HG03045 (cell line): ENCODE data around the gene GOLGA8R.
"Not testable (repeated sequence)": the region's sequence is repeated elsewhere in the genome, so short reads cannot be mapped to it uniquely, and the experiment has no call there.

ENCODE experiments used
- ATAC-seq: cut with Tn5 transposase; IDR thresholded peaks from one replicate; pipeline ENCODE4 v1.9.1; 2021; ENCODE audit warnings: mild to moderate bottlenecking, moderate library complexity; ENCODE audit not compliant: unreplicated experiment

GOLGA8R gene, protein sequence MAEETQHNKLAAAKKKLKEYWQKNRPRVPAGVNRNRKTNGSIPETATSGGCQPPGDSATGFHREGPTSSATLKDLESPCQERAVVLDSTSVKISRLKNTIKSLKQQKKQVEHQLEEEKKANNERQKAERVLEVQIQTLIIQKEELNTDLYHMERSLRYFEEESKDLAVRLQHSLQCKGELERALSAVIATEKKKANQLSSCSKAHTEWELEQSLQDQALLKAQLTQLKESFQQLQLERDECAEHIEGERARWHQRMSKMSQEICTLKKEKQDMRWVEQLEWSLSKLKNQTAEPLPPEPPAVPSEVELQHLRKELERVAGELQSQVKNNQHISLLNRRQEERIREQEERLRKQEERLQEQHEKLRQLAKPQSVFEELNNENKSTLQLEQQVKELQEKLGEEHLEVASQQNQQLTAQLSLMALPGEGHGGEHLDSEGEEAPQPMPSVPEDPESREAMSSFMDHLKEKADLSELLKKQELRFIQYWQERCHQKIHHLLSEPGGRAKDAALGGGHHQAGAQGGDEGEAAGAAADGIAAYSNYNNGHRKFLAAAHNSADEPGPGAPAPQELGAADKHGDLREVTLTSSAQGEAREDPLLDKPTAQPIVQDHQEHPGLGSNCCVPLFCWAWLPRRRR

DNA sequence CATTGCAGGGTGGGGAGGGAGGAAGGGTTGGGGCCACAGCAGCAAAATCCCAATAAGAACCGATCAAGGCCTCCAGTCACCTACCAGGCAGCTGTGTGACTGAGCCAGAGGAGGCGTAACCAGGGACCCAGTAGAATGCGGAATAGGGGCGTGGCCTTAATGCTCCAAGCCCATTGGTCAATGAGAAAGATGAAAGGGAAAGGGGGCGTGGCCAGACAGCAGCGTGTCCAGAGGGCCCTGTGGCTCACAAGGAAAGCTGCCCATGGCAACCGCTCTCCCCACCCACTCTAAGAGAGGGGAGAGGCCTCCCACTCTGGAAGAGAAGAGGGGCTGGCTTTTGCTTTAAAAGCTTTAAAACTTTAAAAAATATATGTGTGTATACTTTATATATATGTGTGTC is at the start of gene GOLGA8R:
TSS of gene GOLGA8R (minus strand) at position 101 of the 400 bp plus-strand sequence. CDS start at position 3, 98 bp downstream.
- ATAC-seq = not testable (repeated sequence)

DNA sequence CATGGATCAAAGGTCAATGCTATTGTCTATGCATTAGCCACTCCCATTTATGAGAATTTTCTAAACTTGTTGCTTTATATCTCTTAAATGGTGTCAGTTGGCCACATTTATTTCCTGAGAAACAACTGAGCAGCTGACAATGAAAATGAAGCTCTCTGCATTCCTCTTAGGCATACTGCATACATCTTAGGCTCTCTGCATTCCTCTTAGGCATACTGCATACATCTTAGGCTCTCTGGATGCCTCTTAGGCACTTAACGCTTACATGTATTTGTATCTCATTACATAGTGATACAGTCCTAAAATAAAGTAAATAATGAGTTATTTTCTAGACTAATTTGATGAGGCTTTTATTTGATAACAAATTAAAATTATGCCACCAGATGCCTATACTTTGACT is 49.8 kb upstream of the GOLGA8R start:
- ATAC-seq = not testable (repeated sequence)

DNA sequence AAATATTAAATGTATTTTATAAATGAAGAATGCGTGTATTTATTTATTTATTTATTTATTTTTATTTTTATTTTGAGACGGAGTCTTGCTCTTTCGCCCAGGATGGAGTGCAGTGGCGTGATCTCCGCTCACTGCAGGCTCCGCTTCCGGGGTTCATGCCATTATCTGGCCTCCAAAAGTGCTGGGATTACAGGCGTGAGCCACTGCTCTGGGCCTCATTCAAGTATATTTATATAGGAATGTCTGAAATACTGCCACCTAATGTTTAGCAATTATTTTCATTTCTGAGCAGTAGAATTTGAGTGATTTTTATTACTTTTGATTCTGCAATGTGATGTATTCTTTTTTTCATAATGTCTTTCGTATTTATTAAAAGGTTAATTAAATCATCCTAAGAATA is 48.1 kb upstream of the GOLGA8R start:
- not testable (repeated sequence) for ATAC-seq

DNA sequence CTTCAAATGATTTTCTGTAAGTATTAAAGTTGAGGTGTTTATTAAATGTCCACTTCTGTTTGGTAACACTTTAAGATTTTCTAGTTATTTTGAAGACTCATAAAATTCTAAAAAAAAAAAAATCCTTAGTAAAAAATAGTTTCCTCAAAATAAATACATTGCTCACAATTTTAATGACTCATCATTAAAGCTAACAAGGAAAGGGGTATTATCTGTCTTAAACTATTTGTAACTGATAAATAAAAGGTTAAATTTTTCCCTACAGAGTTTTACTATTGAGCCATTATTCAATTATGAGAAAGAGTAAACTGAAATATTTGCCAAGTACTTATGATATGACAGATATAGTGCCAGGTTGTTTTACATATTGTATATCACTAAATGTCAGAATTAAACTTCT is 38.6 kb upstream of the GOLGA8R start:
- ATAC-seq = not testable (repeated sequence)

DNA sequence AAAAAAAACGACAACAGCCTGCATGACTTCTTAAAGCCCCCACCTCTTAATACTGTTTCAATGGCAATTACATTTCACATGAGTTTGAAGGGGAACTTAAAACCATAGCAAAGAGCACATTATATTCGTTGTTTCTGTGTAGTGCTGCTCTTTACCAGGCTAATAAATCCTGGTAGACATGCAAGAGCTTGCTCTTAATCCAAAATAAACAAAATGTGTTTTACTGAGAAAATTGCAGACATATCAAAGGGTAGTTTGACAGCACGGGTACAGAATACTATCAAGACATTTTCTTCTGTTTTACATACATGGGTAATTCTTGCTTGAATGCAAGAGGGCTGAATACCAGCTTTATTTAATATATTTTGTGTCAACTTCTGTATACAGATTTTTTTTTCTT is 24.3 kb upstream of the GOLGA8R start:
- not testable (repeated sequence) for ATAC-seq

DNA sequence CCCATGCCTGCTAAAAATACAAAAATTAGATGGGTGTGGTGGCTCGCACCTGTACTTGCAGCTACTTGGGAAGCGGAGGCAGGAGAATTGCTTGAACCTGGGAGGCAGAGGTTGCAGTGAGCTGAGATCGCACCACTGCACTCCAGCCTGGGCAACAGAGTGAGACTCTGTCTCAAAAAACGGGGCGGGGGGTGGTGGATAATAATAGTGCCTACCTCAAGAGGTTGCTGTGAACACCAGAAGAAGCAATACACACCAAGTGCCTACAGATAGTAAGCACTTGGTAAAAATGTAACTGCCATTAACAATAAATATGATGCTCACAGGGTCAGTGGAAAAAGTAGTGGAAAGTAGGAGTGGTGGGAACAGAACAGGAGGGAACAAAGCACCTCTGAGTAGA is 21.8 kb upstream of the GOLGA8R start:
- ATAC-seq = not testable (repeated sequence)

DNA sequence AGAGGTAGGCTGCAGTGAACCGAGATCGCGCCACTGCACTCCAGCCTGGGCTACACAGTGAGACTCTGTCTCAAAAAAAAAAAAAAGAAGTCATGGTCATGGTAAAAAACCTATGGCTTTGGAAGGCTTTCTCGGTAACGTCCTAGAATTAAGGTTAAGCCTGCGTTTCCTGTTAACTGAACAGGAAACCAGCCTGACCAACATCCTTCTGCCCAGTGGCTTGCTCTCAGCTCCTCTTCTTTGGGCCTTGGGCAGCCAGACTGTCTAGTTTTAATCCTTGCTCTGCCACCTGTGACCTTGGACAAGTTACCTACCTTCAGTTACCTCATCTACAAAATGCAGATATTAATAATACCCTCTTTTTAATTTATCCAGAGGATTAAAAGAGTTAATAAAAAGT is 6.7 kb upstream of the GOLGA8R start:
- not testable (repeated sequence) for ATAC-seq

DNA sequence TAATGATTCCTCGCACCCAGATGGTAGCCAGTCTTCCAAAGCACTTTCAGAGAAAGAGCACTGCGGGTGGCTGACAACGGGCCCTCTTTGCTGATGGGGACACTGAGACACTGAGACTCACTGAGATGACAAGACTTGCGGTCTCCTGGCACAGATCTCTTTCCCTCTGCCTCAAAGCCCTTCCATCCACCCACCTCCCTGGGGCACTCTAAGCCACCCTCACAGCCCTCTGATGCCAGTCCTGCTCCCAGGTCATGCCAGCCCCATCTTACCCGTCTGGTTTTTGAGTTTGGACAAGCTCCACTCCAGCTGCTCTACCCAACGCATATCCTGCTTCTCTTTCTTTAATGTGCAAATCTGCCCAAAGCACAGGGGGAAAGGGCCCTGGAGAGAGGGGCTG is 6.4 kb downstream of the GOLGA8R start:
- ATAC-seq = not testable (repeated sequence)

DNA sequence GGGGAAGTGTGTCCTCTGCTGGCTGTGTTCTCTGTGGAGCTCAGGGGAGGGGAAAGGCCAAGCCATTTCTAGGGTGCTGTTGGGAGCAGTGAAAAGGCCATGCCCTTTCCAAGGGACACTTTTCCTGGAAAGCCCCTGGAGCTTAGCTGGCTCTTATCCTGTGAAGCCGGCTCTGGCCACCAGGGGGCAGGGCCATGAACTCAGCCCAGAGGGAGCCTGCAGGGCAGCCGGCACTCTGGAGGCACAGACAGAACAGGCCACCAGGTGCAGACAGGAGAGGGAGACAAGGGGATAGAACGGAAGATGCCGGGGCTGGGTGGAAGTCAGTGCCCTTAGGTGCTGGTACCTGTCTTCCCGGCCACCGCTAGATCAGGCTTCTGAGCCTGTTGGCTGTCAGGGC is 15.1 kb downstream of the GOLGA8R start:
- ATAC-seq = not testable (repeated sequence)

DNA sequence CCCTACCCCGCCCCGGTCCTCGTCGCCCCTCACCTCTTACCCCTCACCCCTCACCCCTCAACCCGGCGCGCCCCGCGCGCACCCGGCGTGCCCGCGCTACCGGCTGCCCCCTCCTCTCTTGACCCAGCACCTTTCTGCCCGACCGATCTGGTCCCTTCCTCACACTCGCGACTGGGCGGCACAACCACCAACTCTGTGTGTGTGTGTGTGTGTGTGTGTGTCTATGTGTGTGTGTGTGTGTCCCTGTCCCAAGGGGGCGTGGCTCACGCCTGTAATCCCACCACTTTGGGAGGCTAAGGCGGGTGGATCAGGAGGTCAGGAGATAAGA is 20.4 kb downstream of the GOLGA8R start:
- not testable (repeated sequence) for ATAC-seq

DNA sequence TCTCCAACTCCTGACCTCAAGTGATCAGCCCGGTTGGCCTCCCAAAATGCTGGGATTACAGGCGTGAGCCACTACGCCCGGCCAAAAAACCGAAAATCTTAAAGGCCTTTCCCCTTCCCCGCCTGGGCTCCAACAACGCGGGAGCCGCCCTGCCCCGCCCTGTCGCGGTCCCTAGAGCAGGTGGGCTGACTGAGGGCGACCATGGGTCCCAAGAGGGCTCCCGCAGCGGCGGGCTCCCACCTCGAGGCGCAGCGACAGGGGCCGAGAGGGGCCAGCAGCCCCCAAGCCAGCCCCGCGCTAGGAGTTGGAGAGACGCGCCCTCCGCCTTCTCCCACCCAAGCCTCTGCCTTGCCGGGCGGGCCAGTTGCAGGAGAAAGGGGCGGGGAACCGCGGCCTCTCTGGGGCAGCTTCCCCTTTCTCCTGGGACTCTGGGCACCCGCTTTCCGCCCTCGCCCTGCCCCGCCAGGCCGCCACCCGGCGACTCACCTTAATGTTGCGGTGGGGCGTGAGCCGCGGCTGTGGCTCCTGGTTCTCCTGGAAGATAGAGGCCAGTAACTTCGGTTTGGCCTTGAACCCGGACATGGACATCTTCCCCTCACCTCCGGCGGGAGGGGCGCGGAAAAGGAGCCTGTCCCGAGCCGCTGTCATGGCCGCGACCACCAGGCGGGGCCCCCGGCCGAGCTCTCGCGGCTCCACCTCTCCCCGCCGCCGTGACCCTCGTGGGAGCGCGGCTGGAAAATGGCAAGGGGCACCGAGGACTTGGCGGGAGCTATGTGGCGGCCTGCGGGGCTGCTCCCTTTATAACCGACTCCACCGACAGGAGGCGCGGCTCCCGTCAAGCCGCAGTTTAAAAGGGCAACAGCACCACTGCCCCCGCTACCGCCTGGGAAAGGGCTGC is 21.0 kb downstream of the GOLGA8R start, which contains the start of gene CHRFAM7A:
TSS of gene CHRFAM7A (minus strand) at position 775 of the 898 bp plus-strand sequence. CDS start 10,189 bp downstream, outside the sequence.
- not testable (repeated sequence) for ATAC-seq

DNA sequence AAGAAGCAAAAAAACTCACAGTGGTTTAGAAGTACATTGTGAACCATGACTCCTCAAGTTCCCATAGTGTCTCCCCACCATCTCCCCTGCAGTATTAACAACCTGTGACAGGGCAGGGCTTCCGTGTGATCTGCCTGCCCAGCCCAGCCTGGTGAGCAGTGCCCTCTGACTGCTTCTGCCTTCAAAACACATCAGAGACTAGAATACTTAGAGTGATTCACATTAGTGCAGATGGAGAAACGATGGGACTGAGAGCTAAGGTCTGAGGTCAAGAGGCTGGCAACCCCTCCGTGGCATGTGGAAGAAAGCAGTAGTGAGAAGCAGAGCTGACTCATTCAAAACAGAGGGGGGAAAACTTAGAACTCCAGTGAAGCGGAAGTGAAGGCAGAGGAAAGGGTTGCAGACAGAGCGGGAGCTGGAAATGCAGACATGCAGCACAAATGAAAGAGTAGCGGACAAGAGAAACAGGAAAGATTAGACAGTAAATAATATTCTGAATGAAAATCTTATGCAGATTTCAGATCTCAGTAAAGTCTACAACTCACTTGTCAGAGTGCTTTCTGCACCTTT is 27.7 kb downstream of the GOLGA8R start:
- ATAC-seq = not testable (repeated sequence)

DNA sequence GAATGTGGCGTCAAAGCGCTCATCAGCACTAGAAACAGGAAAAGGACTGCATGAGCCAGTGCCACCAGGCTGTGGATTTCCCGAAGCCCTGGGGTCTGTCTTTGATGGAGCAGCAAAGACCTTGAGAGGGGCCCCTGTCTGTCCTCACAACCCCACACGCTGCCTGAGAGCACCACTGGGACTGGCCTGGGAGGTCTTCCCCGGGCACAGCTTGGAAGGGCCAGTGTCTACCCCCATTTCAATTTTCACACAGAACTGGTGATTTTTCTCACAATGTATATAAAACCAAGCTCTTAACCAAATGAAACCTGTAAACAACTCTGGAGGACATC is 37.0 kb downstream of the GOLGA8R start:
- ATAC-seq = not testable (repeated sequence)

DNA sequence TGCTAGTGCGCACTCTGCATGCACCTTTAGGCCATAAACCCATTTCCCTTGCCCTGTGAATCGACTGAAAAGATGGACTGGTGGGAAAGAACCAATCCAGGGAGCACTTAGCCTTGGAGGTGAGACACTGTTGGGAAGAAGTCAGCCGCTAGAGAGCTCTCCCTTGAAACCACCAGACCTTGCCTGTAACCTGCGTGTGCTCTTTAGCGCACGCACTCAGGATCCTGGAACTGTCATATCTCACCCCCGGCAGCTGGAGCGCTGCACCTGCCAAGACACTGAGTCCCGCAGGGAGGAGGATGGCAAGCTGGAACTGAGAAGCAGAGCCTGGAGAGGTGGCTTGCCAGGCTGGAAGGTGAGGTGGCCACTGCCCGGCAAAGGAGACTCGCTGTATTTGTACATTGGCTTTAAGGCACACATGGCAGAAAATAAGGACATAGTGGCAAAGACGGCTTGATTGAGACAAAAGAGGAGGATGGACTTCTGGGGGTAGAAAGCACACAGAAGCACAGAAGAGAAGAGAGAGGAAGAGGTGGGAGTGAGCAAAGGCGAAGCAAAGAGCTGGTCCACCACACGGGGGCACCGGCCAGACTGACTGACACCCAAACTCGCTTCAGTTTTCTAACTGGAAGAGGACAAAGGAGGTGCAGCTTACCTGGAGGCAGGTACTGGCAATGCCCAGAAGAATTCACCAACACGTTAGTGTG is 37.5 kb downstream of the GOLGA8R start:
- not testable (repeated sequence) for ATAC-seq

DNA sequence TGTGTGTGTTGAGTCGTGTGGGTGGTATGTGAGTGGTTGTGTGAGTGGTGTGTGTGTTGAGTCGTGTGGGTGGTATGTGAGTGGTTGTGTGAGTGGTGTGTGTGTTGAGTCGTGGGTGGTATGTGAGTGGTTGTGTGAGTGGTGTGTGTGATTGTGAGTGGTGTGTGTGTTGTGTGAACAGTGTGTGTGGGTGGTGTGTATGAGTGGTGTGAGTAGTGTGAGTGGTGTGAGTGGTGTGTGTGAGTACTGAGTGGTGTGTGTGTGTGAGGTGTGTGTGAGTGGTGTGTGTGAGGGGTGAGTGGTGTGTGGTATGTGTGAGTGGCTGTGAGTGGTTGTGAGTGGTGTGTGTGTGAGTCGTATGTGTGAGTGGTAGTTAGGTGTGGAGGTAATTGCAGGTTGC is 38.2 kb downstream of the GOLGA8R start:
- not testable (repeated sequence) for ATAC-seq

DNA sequence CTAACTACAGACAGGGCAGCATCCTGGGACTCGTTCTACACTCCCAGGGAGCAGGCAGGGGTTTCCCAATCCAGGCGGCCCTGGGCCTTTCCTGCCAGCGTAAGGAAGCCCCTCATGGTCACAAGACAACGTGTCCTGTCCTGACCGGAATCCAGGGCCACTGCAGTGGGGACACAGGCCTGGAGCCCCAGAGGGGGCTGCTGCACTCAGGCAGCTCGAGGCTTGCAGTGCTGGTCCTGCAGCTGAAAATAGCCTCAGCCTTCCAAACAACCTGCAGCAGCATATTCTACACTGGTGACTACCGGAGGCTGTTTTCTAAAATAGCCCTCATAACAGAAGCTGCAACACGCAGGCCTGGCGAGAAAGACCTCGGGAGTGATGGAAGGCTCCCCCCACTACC is 39.2 kb downstream of the GOLGA8R start:
- ATAC-seq = not testable (repeated sequence)

DNA sequence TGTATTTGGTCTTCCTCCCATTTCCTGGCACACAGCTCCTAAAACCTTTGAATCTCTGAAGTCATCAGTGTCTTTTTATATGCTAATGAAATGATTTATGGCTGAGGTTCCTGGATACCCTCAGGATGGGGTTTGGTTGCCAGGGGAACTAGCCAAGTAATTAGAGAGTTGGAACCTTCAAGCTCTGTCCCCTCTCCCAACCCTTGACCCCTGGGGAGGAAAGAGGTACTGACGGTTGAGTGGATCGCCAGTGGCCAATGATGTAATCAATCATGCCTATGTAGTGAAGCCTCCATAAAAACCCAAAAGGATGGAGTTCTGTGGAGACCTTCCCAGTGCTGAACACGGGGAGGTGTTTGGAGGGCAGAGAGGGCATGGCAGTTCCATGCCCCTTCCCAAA is 45.8 kb downstream of the GOLGA8R start:
- ATAC-seq = not testable (repeated sequence)

DNA sequence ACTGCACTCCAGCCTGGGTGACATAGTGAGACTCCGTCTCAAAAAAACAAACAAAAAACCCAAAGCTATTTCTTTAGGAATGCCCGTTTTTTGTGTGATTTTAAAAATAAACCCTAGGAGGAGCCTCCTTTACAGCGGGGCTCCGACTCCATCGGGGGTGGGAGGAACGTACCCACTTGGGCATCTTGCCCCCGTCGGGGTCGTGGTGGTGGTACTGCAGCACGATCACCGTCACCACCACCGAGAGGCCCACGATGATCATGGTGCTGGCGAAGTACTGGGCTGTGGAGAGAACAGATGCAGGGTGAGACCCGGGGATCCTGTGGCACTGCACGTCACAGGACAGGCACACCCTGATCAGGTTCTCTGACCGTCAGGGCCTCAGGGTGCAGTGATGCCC is 46.8 kb downstream of the GOLGA8R start:
- not testable (repeated sequence) for ATAC-seq

DNA sequence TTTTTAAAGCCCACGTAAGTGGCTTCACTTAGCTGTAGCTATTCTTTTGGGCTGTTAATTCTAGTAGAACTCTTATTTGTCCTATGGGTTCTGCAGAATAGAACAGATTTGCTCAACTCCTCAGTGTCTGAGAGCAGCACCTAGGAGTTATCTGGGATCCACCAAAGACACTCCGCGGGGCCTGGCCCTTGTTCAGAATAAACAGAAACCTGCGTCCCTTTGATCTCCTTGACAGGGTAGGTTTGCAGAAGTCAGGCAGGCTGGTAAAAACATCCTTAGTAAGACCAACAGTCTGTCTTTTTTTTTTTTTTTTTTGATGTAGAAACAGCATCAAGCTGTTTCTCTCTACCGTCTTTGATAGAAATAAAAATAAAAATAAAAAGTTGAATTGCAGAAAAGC is 52.7 kb downstream of the GOLGA8R start:
- ATAC-seq = not testable (repeated sequence)

DNA sequence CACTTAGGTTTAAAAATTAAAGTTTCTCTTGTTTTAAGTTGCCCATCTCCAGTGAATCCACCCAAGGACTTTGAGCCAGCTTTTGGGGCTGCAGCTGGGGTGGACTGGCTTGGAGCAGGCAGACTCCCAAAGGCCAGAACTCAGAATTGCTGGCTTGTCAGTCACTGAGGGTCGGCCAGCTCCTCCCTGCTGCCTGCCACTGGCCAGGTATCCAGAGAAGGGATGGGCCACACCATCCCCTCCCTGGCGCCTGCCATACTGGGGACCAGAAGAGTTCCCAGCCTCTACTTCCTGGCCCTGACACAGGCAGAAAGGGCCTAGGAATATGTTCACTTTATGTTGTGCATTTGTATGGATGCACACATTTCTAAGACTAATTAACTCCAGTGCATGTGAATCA is 53.1 kb downstream of the GOLGA8R start:
- ATAC-seq = not testable (repeated sequence)
